Measurements from ENCODE around the gene SUPT20HL2. TPM values are rescaled to one million over a fixed set of nuclear protein-coding genes. Genes with fewer than 3 reads are reported as not detected.

The SUPT20HL2 gene
- total RNA-seq, 1 experiment from 2014 or later: not detected

DNA sequence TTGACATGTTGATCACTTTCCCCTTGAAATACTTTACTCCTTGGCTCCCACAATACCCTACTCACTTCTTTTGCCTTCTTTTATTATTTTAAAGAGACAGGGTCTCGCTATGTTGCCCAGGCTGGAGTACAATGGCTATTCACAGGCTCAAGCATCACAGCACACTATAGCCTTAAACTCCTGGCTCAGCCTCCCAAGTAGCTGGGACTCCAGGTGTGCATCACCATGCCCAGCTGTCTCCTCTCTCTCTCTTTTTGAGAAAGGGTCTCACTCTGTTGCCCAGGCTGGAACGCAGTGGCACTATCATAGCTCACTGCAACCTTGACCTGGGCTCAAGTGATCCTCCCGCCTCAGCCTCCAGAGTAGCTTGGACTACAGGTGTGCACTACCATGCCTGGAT is 51.6 kb downstream of the SUPT20HL2 start:
- no peaks in the 10 kb centered on the region for H3K27me3 Mint-ChIP-seq (ENCODE audit: low read depth)
- H4K20me1 ChIP-seq (ENCODE audit: control insufficient read depth, insufficient read depth, insufficient read length): no peaks in the 10 kb centered on the region
- H3K9ac ChIP-seq (ENCODE audit: extremely low read depth, insufficient read length, low read length): no peak overlapping the region
- 0 out of 5 replicates have a peak, but pooled peaks cover 0 to 7% of the 10 kb centered on the region in 2 experiments for H3K9me3 Mint-ChIP-seq
- no peaks in the 10 kb centered on the region for H3K4me1 ChIP-seq (ENCODE audit: insufficient read depth, low read length)
- no peak overlapping the region for H3K14ac ChIP-seq (ENCODE audit: insufficient read depth, low read length)
- H2AK5ac ChIP-seq (ENCODE audit: insufficient read length, low read length): no peak overlapping the region
- H2BK20ac ChIP-seq (ENCODE audit: low read depth, low read length, poor library complexity, severe bottlenecking): no peak overlapping the region
- no peak overlapping the region for H2BK5ac ChIP-seq (ENCODE audit: insufficient read length, low read length)
- no peak overlapping the region for H3K4me2 ChIP-seq (ENCODE audit: insufficient read depth, insufficient read length, low read length)
- no peak overlapping the region for H3T11ph ChIP-seq (ENCODE audit: low read length)
- H3K56ac ChIP-seq (ENCODE audit: insufficient read length, low read depth, low read length): no peak overlapping the region
- H2BK12ac ChIP-seq (ENCODE audit: insufficient read length, low read depth, low read length): no peak overlapping the region
- no peak overlapping the region for H3K18ac ChIP-seq (ENCODE audit: insufficient read length, low read depth, low read length)
- no peak overlapping the region for H3K27ac ChIP-seq (ENCODE audit: insufficient read length, low read depth, low read length)
- no peak overlapping the region for H2AFZ ChIP-seq (ENCODE audit: low read length)
- no peak for DNase-seq
- H3K4me3 Mint-ChIP-seq: no peak overlapping the region
- no peak overlapping the region for H3K4ac ChIP-seq (ENCODE audit: low read depth, low read length)
- no peaks in the 10 kb centered on the region for H3K27me3 ChIP-seq (ENCODE audit: insufficient read depth, low read length)
- TF ChIP-seq, protein P1, sequence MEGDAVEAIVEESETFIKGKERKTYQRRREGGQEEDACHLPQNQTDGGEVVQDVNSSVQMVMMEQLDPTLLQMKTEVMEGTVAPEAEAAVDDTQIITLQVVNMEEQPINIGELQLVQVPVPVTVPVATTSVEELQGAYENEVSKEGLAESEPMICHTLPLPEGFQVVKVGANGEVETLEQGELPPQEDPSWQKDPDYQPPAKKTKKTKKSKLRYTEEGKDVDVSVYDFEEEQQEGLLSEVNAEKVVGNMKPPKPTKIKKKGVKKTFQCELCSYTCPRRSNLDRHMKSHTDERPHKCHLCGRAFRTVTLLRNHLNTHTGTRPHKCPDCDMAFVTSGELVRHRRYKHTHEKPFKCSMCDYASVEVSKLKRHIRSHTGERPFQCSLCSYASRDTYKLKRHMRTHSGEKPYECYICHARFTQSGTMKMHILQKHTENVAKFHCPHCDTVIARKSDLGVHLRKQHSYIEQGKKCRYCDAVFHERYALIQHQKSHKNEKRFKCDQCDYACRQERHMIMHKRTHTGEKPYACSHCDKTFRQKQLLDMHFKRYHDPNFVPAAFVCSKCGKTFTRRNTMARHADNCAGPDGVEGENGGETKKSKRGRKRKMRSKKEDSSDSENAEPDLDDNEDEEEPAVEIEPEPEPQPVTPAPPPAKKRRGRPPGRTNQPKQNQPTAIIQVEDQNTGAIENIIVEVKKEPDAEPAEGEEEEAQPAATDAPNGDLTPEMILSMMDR (conservative IDR thresholded peaks at IDR 0.05): no peak
- H2BK120ac ChIP-seq (ENCODE audit: low read depth, low read length, poor library complexity, severe bottlenecking): no peak overlapping the region
- H3K4me1 Mint-ChIP-seq: peaks cover 6 to 12% of the 10 kb centered on the region in 2 experiments; a peak in 3 of 4 replicates
- H4K8ac ChIP-seq (replicated peaks; ENCODE audit: insufficient read length, low read depth, low read length): no peak overlapping the region
- no peak overlapping the region for H4K5ac ChIP-seq (ENCODE audit: insufficient read length, low read depth, low read length)
- H3K27ac Mint-ChIP-seq: no peak overlapping the region
- no peak overlapping the region for H4K91ac ChIP-seq (ENCODE audit: insufficient read length, low read depth, low read length)
- no peak overlapping the region for H3K23ac ChIP-seq (ENCODE audit: insufficient read length, low read depth, low read length)
- no peaks in the 10 kb centered on the region for H3K23me2 ChIP-seq (ENCODE audit: insufficient read length, low read depth, low read length, poor library complexity, severe bottlenecking)
- no peak overlapping the region for H2BK15ac ChIP-seq (ENCODE audit: low read depth, low read length)
- no CpG with 5 or more reads among the region's 3 CpGs for WGBS (ENCODE audit: extremely low coverage, insufficient read length, low lambda C conversion rate)
- H3K9me3 ChIP-seq (ENCODE audit: control insufficient read depth, low read depth, low read length): no peaks in the 10 kb centered on the region
- H3K36me3 Mint-ChIP-seq (ENCODE audit: insufficient read depth in 1 of 3, low read depth in 3 of 3): peaks cover 0 to 9% (median 0%) of the 10 kb centered on the region in 3 experiments; a peak in 4 of 7 replicates
- no peaks in the 10 kb centered on the region for H3K79me1 ChIP-seq (ENCODE audit: insufficient read depth, low read depth, low read length, poor library complexity, severe bottlenecking)
- no peaks in the 10 kb centered on the region for H3K79me2 ChIP-seq (ENCODE audit: insufficient read depth, low read length)

Other genes starting within 250 kb of the SUPT20HL2 start
- 66.8 and 70.8 TPM in 2 replicates for gene ZFX, start 164.3 kb downstream of the SUPT20HL2 start, total RNA-seq (2021)
- not detected in 2 replicates for gene SUPT20HL1, start 46.6 kb upstream of the SUPT20HL2 start, total RNA-seq (2021)
- gene PDK3, start 151.2 kb upstream of the SUPT20HL2 start, total RNA-seq (2021): 43.8 and 47.3 TPM in 2 replicates